Body of pancreas (tissue), 4 donors: Measurements from ENCODE around the gene SOX9. TPM values are rescaled to one million over a fixed set of nuclear protein-coding genes. Genes with fewer than 3 reads are reported as not detected.
A peak's percentile ranks its signal among the peaks of the same experiment; 100 is the strongest.

Experiments
- ATAC-seq: fragments of 150-250 bp; one replicate; pipeline ENCODE4 v1.9.1; 2016
- DNase-seq, 4 donors: peaks; one replicate each; pipeline ENCODE4 v3.0.0-alpha.2; 2019
- H3K27ac ChIP-seq, 4 donors: fragments of 200-600 bp; sonication (generic); 1 replicate in 3 of 4; 2 replicates in 1 of 4; pipeline versions ENCODE4 v1.5.1 to v1.6.1; 2016 to 2019; ENCODE audit warnings: mild to moderate bottlenecking in 1 of 4, mixed read lengths in 1 of 4, moderate library complexity in 1 of 4
- H3K27me3 ChIP-seq, 2 donors: fragments of 200-600 bp; sonication (generic); one replicate each; pipeline ENCODE4 v1.6.0; 2016; ENCODE audit warnings: mild to moderate bottlenecking in 1 of 2
- H3K36me3 ChIP-seq, 2 donors: fragments of 200-600 bp; sonication (generic); replicated peaks in 1 of 2; 2 replicates each; pipeline ENCODE4 v1.5.1; 2016; ENCODE audit warnings: low read depth in 2 of 2; ENCODE audit not compliant: insufficient read depth in 1 of 2
- H3K4me1 ChIP-seq: fragments of 200-600 bp; sonication (generic); one replicate; pipeline ENCODE4 v1.6.0; 2016
- H3K4me3 ChIP-seq, 2 donors: fragments of 200-600 bp; sonication (generic); 1 replicate in 1 of 2; 2 replicates in 1 of 2; pipeline ENCODE4 v1.5.1; 2016 to 2019
- H3K9me3 ChIP-seq, 3 donors: fragments of 200-600 bp; sonication (generic); 1 replicate in 2 of 3; 2 replicates in 1 of 3; pipeline ENCODE4 v1.5.1; 2016
- POLR2A ChIP-seq, 3 donors: fragments of 450-650 bp; IDR thresholded peaks; one replicate each; pipeline ENCODE4 v1.6.1; 2016; ENCODE audit warnings: antibody characterized with exemption in 3 of 3, mild to moderate bottlenecking in 2 of 3
- WGBS, 2 donors: methylation state at CpG; one replicate each; pipeline ENCODE4 v1.1.5; 2017; 5-methylcytosine and 5-hydroxymethylcytosine counted together
- intact Hi-C: fragments of 100-400 bp; cut with DNase I; formaldehyde crosslinking; loops from one replicate; pipeline ENCODE4 v1.15.1; 2023
- total RNA-seq, 2 donors: library from RNA; depleted of rRNA; stranded (reverse); fragments of >200 nt; gene quantifications; one replicate each; pipeline ENCODE4 v1.1.0, GENCODE V29; 2016
- TF ChIP-seq, protein P1 (sequence below), 7 experiments: fragments of 450-650 bp in 4 of 7; fragments of 200-600 bp in 3 of 7; sonication (generic) in 3 of 7; IDR thresholded peaks; one replicate each; pipeline ENCODE4 v1.5.1; 2016 to 2019; ENCODE audit warnings: antibody characterized with exemption in 7 of 7

SOX9 gene
- total RNA-seq, 2 donors from 2014 or later = 35.8 to 47.5 TPM

DNA sequence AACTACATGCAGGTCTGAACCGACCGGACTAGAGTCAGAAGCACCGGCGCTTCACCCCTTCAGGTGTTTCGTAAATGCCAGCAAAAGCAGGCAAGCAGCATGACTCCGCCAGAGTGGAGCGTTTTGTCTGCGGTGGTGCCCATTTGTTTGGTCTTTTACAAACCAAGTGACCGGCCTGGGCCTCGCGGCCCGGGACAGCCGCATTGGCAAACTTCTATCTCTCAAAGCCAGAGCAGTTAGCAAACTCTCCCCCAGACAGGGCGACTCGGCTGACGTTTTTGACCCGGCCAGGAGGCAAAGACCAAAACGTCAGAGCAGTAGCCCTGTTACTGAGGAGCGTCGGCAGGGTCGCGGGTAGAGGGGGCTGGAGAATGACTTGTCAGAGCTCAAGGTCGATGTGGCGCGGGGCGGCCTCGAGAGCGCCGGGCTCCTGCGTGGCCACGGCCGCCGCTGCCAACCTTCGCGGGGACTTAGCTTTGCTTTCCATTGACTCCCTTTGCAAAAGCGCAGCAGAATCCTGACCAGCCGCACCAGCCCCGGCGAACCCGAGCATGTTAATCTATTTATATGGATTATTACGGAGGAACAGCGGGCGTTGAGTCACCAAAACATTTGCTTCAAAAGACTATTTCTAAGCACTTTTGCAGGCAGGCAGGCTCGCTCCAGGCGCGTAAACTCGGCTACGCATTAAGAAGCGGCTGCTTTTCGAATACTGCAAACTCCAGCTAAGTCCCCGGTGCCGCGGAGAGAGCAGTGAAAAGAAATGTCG, 763 bp upstream of the SOX9 start:
- peak; percentile 10 for ATAC-seq

GRCh38 chr17:72121164-72122009, 567 bp downstream of the SOX9 start:
- Histone ChIP-seq H3K4me3 (peak overlapping the region; percentile 70 to 79), H3K4me1 (peaks cover 43% of the 10 kb centered on the region), H3K36me3 (no peaks in the 10 kb centered on the region), H3K27me3 (no peaks in the 10 kb centered on the region), H3K27ac (peak overlapping the region; percentile 35 to 96 (median 94)), H3K9me3 (no peaks in the 10 kb centered on the region)
- intact Hi-C loops = loop anchor here (10.0 kb wide), 1 partner anchor 413 kb away; no protein-coding TSS in a partner anchor
- TF ChIP-seq POLR2A (IDR thresholded peaks at IDR 0.05) = no peak
- TF ChIP-seq, protein P1, sequence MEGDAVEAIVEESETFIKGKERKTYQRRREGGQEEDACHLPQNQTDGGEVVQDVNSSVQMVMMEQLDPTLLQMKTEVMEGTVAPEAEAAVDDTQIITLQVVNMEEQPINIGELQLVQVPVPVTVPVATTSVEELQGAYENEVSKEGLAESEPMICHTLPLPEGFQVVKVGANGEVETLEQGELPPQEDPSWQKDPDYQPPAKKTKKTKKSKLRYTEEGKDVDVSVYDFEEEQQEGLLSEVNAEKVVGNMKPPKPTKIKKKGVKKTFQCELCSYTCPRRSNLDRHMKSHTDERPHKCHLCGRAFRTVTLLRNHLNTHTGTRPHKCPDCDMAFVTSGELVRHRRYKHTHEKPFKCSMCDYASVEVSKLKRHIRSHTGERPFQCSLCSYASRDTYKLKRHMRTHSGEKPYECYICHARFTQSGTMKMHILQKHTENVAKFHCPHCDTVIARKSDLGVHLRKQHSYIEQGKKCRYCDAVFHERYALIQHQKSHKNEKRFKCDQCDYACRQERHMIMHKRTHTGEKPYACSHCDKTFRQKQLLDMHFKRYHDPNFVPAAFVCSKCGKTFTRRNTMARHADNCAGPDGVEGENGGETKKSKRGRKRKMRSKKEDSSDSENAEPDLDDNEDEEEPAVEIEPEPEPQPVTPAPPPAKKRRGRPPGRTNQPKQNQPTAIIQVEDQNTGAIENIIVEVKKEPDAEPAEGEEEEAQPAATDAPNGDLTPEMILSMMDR (IDR thresholded peaks at IDR 0.05) = peak in 1 of 7 experiments; percentile 2
- WGBS, 2 donors = 0 to 1% methylated on average over 19 to 86 of the region's 88 CpGs
- ATAC-seq (peak; percentile 22), DNase-seq (peak; percentile 53 to 65 (median 60))

More for the DNA sequence above, 763 bp upstream of the SOX9 start:
- H3K27ac ChIP-seq = peak overlapping the region; percentile 86 to 96 (median 94)
- peaks cover 34% of the 10 kb centered on the region for H3K4me1 ChIP-seq
- peak in 1 of 3 donors; percentile 53 for TF ChIP-seq POLR2A (IDR thresholded peaks at IDR 0.05)
- TF ChIP-seq, protein P1 (IDR thresholded peaks at IDR 0.05) = peak in 1 of 7 experiments; percentile 4
- intact Hi-C loops = loop anchor here (10.0 kb wide), 2 partner anchors 415 to 645 kb away; no protein-coding TSS in a partner anchor
- H3K36me3 ChIP-seq = no peaks in the 10 kb centered on the region
- DNase-seq = peak; percentile 61 to 71 (median 62)
- H3K27me3 ChIP-seq = no peaks in the 10 kb centered on the region
- WGBS, 2 donors = 1 to 4% methylated on average over 21 to 54 of the region's 54 CpGs
- H3K9me3 ChIP-seq = no peaks in the 10 kb centered on the region
- peak overlapping the region; percentile 24 to 44 for H3K4me3 ChIP-seq

DNA sequence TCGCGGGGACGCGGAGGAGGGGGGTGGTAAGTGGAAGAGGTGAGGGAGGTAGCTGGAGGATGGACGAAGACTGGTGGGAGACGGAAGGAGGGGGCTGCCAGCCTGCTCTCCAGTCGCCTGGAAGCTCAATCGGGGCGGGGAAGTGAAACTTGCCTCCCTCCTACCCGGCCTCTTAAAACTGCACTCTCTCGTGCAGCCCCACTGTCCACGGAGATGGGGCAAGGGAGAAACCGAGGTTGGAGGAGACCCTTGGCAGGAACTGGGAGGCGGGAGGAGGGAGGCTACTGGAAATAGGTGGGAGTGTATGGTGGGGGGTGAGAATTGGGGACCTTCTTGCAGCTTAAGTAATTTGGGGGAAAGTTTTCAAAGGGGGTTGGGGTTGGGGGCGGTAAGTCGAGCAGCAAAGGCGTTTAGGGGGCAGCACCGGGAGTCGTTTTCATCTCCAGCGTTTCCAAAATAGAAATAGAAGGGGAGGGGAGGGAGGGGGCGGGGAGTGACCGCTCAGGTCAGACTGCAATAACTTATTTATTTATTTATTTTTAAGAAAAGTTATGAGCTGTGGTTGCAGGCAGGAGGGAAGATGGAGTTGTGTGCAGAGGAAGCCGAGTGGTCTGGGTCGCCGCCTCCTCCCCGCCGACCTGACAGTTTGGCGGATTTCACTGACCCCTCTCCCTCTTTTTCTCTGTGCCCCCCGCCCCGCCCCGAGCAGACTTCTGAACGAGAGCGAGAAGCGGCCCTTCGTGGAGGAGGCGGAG, 1.4 kb downstream of the SOX9 start:
- 1 to 10% methylated on average over 36 of the region's 36 CpGs for WGBS, 2 donors
- Histone ChIP-seq H3K4me1 (peaks cover 51% of the 10 kb centered on the region), H3K27me3 (no peaks in the 10 kb centered on the region), H3K36me3 (no peaks in the 10 kb centered on the region), H3K27ac (peak overlapping the region; percentile 35 to 96 (median 94)), H3K4me3 (peak overlapping the region; percentile 70 to 79), H3K9me3 (no peaks in the 10 kb centered on the region)
- TF ChIP-seq, protein P1 (IDR thresholded peaks at IDR 0.05) = no peak
- no peak for TF ChIP-seq POLR2A (IDR thresholded peaks at IDR 0.05)
- DNase-seq (peak in 1 of 4 donors; percentile 19), ATAC-seq (no peak)
- intact Hi-C loops = loop anchor here (10.0 kb wide), 1 partner anchor 413 kb away; no protein-coding TSS in a partner anchor

- intact Hi-C loops = loop anchor here (10.0 kb wide), 1 partner anchor 412 kb away; no protein-coding TSS in a partner anchor
- Histone ChIP-seq H3K27me3 (no peaks in the 10 kb centered on the region), H3K4me1 (peaks cover 55% of the 10 kb centered on the region), H3K36me3 (no peaks in the 10 kb centered on the region), H3K9me3 (no peaks in the 10 kb centered on the region), H3K4me3 (peak overlapping the region; percentile 70 to 79), H3K27ac (peak overlapping the region in 3 of 4 donors; percentile 50 to 96 (median 95))
- DNase-seq = peak in 3 of 4 donors; percentile 23 to 30 (median 28)
- 11 to 65% methylated on average over 22 to 48 of the region's 48 CpGs for WGBS, 2 donors
- TF ChIP-seq, protein P1 (IDR thresholded peaks at IDR 0.05) = no peak
- ATAC-seq = no peak
Observed at GRCh38 chr17:72122765-72123529, 2.1 kb downstream of the SOX9 start.
